ENCODE data around the gene MAP2K2. TPM values are rescaled to one million over a fixed set of nuclear protein-coding genes. Genes with fewer than 3 reads are reported as not detected.

Gene MAP2K2
- total RNA-seq, 1 experiment from 2014 or later, result 177 TPM

- TF ChIP-seq CDX4 (CRISPR knock-in tag; IDR thresholded peaks at IDR 0.05; ENCODE audit: borderline replicate concordance), result no peak
- no peak for TF ChIP-seq NR2C2 (CRISPR knock-in tag; IDR thresholded peaks at IDR 0.05)
- TF ChIP-seq NR3C1 (CRISPR knock-in tag; conservative IDR thresholded peaks at IDR 0.05; ENCODE audit: low read depth), result no peak
These were observed 23.1 kb downstream of the MAP2K2 start (continued) for GRCh38 chr19:4100647-4101495.

- H3K4me1 Mint-ChIP-seq, result no peaks in the 10 kb centered on the region
- H3K4me3 Mint-ChIP-seq, result no peak overlapping the region
- H3K9me3 Mint-ChIP-seq, result no peaks in the 10 kb centered on the region
- POLR2A ChIA-PET, result interaction anchor here (0.6 kb wide), 1 partner anchor 102 kb away, joined by 4 read pairs; no protein-coding TSS in a partner anchor
- H3K27ac Mint-ChIP-seq, result no peak overlapping the region
- DNase-seq (ENCODE audit: low spot score) (no peak), ATAC-seq (no peak)
- no peak for TF ChIP-seq TEAD4 (CRISPR knock-in tag; IDR thresholded peaks at IDR 0.05)
- TF ChIP-seq IRF2 (CRISPR knock-in tag; IDR thresholded peaks at IDR 0.05; ENCODE audit: borderline replicate concordance, low read depth), result no peak
- no peak for TF ChIP-seq PRDM15 (CRISPR knock-in tag; IDR thresholded peaks at IDR 0.05)
- no peak for TF ChIP-seq MAX (CRISPR knock-in tag; IDR thresholded peaks at IDR 0.05)
- TF ChIP-seq SMAD3 (CRISPR knock-in tag; IDR thresholded peaks at IDR 0.05; ENCODE audit: borderline replicate concordance), result no peak
- TF ChIP-seq CTCF (IDR thresholded peaks at IDR 0.05), result no peak
- TF ChIP-seq ZNF263 (CRISPR knock-in tag; IDR thresholded peaks at IDR 0.05; ENCODE audit: low read depth), result no peak
- TF ChIP-seq ZNF281 (CRISPR knock-in tag; IDR thresholded peaks at IDR 0.05), result no peak
- TF ChIP-seq OVOL2 (CRISPR knock-in tag; IDR thresholded peaks at IDR 0.05; ENCODE audit: borderline replicate concordance), result no peak
- no peak for TF ChIP-seq ZNF219 (CRISPR knock-in tag; IDR thresholded peaks at IDR 0.05; ENCODE audit: borderline replicate concordance)
- TF ChIP-seq EMX1 (CRISPR knock-in tag; IDR thresholded peaks at IDR 0.05), result no peak
- no peak for TF ChIP-seq TP53 (CRISPR knock-in tag; IDR thresholded peaks at IDR 0.05)
- TF ChIP-seq ZNF416 (CRISPR knock-in tag; IDR thresholded peaks at IDR 0.05), result no peak
- TF ChIP-seq E2F1 (CRISPR knock-in tag; IDR thresholded peaks at IDR 0.05), result no peak
- no peak for TF ChIP-seq RELA (CRISPR knock-in tag; IDR thresholded peaks at IDR 0.05; ENCODE audit: borderline replicate concordance)
- TF ChIP-seq MLX (CRISPR knock-in tag; IDR thresholded peaks at IDR 0.05), result no peak
- no peak for TF ChIP-seq SP1 (CRISPR knock-in tag; conservative IDR thresholded peaks at IDR 0.05)
- no peak for TF ChIP-seq ELF4 (CRISPR knock-in tag; IDR thresholded peaks at IDR 0.05; ENCODE audit: low read depth)
- TF ChIP-seq NR3C1 (CRISPR knock-in tag; conservative IDR thresholded peaks at IDR 0.05; ENCODE audit: low read depth), result no peak
- peaks cover 30% of the 10 kb centered on the region for H3K36me3 Mint-ChIP-seq
- CTCF ChIA-PET, result interaction anchor here (2.7 kb wide), 1 partner anchor 41 kb away, joined by 10 read pairs; no protein-coding TSS in a partner anchor
- no peaks in the 10 kb centered on the region for H3K27me3 Mint-ChIP-seq (ENCODE audit: low read depth)
These were observed 24.7 kb downstream of the MAP2K2 start for GRCh38 chr19:4099041-4099764.
